ENCODE results near the gene ARHGAP45.
"Not testable (repeated sequence)": the region's sequence is repeated elsewhere in the genome, so short reads cannot be mapped to it uniquely, and the experiment has no call there.

ARHGAP45 gene

DNA sequence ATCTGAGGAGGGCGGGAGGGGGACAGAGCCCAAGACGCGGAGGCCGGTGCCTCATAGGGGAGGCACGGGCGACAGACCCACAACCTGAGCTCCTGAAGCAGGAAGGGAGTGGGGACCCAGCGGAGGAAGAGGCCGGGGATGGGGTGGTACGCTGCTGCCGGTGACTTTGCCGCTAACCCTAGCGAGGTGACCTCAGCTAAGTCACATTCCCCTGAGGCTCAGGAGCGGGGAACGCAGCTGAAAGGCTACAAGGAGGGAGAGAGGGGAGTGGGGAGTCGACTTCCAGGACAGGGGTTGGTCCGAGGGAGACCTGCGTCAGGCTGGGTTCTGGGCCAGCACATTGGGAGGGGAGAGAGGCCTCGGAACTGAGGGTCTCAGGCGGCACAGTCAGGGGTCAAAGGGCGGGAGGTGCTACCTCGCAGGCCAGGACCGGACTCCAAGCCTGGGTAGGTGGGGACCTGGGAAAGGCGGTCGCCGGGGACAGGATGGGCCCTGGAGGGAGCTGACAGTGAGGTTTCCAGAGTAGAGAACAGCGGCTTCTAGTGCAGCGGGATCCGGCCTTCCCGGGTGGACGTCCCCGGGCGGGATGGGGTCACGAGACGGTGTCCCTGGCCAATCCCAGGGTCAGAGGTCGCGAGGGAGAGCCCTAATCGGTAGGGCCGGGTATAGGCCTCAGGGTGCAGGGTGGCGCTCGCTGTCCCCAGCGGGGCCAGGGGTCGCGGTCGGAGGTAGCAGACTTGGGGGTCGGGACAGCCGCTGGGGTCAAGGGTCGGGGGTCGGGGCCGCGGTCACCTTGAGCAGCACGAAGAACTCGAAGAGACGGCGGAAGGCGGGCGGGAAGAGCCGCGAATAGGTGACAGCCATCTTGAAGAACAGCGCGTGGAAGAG, 46.7 kb upstream of the ARHGAP45 start:
- peak overlapping the region; percentile 90 for H3K4me3 ChIP-seq (ENCODE audit: control insufficient read depth, low read depth, low read length)
- no peak for DNase-seq (ENCODE audit: low read depth)
- TF ChIP-seq, protein P1, sequence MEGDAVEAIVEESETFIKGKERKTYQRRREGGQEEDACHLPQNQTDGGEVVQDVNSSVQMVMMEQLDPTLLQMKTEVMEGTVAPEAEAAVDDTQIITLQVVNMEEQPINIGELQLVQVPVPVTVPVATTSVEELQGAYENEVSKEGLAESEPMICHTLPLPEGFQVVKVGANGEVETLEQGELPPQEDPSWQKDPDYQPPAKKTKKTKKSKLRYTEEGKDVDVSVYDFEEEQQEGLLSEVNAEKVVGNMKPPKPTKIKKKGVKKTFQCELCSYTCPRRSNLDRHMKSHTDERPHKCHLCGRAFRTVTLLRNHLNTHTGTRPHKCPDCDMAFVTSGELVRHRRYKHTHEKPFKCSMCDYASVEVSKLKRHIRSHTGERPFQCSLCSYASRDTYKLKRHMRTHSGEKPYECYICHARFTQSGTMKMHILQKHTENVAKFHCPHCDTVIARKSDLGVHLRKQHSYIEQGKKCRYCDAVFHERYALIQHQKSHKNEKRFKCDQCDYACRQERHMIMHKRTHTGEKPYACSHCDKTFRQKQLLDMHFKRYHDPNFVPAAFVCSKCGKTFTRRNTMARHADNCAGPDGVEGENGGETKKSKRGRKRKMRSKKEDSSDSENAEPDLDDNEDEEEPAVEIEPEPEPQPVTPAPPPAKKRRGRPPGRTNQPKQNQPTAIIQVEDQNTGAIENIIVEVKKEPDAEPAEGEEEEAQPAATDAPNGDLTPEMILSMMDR (conservative IDR thresholded peaks at IDR 0.05; ENCODE audit: control insufficient read depth, insufficient read depth, low read depth, low read length): no peak

DNA sequence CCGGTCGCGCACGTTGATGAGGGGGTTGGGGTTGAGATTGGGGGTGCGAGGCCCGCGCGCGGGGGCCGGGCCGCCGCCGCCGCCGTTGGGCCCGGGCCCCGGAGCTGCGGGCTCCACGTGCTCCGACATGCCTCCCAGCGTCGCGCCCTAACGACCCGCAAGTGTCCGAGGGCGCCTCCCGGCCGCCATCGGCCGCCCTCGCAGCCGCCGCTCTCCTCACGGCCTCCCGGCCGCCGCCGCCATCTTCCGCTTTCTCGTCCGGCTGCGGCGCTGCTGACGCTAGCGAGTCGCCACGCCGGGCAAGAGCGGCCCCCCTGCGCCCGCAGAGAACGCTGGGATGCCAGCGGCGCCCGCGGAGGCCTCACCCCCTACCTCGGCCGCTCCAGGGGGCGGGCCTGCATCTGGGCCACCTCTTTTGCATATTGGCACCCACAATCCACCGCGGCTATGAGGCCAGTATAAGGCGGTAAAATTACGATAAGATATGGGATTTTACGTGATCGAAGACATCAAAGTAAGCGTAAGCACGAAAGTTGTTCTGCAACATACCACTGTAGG, 46.0 kb upstream of the ARHGAP45 start, which contains the start of gene TMEM259:
TMEM259 (minus strand) TSS at position 256 of the 558 bp plus-strand sequence; CDS start at position 129, 127 bp downstream.
- H3K4me3 ChIP-seq (ENCODE audit: control insufficient read depth, low read depth, low read length): peak within 1 kb of the TSS; percentile 90

DNA sequence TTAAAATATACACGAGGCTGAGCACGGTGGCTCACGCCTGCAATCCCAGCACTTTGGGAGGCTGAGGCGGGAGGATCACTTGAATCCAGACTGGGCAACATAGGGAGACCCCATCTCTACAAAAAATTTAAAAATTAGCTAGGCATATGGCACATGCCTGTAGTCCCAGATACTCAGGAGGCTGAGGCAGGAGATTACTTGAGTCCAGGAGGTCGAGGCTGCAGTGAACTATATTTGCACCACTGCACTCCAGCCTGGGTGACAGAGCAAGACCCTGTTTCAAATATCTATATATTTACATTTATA, 43.1 kb upstream of the ARHGAP45 start:
- H3K4me3 ChIP-seq (ENCODE audit: control insufficient read depth, low read depth, low read length); DNase-seq (ENCODE audit: low read depth): not testable (repeated sequence)

More for the DNA sequence above, 46.0 kb upstream of the ARHGAP45 start, which contains the start of gene TMEM259:
- TF ChIP-seq, protein P1 (conservative IDR thresholded peaks at IDR 0.05; ENCODE audit: control insufficient read depth, insufficient read depth, low read depth, low read length): no peak
- DNase-seq (ENCODE audit: low read depth): peak; percentile 95

DNA sequence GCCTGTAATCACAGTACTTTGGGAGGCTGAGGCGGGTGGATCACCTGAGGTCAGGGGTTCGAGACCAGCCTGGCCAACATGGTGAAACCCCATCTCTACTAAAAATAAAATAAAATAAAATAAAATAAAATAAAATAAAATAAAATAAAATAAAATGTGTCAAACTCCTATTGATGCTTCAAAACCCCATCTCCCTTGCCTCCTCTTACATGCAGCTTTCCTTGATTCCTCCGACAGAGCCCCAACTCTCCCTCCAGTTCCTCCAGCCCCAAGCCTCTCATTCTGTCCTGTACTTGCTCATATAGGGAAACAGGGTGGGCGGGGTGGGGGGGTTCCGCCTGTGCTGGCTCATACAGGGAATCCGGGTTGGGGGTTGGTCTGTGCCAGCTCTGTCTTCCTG, 41.9 kb upstream of the ARHGAP45 start:
- not testable (repeated sequence) for H3K4me3 ChIP-seq (ENCODE audit: control insufficient read depth, low read depth, low read length); DNase-seq (ENCODE audit: low read depth)

DNA sequence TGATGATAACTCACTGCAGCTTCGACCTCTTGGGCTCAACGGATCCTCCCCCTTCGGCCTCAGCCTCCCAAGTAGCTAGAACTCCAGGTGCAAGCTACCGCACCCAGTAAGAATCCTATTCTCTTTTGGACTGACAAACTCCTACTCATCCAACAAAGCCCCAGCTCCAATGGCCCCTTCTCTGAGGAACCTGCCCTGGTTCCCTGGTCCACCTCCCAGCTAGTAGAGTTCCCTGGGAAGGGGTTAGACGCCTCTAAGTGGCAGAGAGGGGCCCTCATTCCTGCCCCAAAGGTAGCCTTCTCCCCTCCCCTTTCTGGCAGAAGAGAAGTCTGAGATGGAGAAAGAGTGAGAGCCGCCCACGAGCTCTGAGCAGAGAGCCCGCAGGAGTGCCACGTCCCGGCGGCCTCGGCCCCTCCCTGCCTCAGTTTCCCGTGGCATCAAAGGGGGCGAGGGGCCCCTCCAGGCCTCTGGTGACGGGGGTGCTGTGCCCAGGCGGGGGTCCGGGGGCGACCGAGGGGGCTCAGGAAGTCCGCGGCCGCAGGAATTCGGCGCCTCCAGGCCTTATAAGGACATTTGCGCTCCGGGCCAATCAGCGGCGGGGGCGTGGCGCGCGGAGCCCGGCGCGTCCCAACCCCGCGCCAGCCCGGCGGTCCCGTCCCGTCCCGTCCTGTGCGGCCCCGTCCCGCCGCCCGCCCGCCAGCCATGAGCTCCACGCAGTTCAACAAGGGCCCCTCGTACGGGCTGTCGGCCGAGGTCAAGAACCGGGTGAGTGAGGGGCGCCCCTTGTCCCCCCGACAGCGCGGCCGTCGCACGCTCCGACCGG, 40.8 kb upstream of the ARHGAP45 start, which contains the start of gene CNN2:
CNN2 (plus strand) TSS at position 649 of the 823 bp plus-strand sequence; CDS start at position 703, 54 bp downstream.
- TF ChIP-seq, protein P1 (conservative IDR thresholded peaks at IDR 0.05; ENCODE audit: control insufficient read depth, insufficient read depth, low read depth, low read length): no peak
- peak within 1 kb of the TSS; percentile 94 for H3K4me3 ChIP-seq (ENCODE audit: control insufficient read depth, low read depth, low read length)
- DNase-seq (ENCODE audit: low read depth): peak; percentile 54

DNA sequence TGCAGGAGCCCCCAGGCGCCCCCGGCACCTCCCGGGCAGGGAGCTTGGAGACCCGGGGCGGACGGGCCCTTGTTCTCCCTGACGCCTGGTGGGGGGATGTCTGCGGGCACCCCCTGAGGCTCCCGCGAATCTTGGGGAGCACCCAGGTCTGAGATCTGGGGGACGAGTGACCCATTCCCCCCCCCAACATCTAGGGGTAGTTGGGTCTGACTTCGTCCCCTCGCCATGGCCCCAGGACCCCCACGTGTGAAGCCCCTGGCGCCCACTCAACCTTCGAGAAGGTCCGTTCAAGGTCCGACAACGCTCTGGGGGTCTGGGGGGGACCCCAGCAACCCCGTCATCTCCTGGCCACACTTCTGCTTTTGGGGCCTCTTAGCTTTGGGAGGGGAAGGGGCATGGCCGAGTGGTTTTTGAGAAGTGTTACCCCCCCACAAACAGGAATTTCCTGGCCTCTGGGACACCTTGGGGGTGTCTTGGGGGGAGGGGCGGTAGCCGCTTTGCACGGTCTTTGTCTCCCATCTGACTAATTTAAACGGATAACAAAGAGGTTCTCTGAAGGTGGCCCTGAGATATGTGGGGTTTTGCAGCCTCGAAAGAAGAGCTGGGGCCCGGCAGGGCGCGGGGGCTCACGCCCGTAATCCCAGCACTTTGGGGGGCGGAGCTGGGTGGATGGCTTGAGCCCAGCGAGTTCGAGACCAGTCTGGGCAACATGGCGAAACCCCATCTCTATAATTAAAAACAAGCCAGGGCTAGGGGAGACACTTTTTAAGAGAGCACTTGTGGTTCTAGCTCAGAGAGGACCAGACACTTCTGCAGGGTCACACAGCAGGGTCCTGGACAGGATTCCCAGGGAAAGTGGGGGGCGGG, 40.0 kb upstream of the ARHGAP45 start:
- H3K4me3 ChIP-seq (ENCODE audit: control insufficient read depth, low read depth, low read length): peak overlapping the region; percentile 94
- TF ChIP-seq, protein P1 (conservative IDR thresholded peaks at IDR 0.05; ENCODE audit: control insufficient read depth, insufficient read depth, low read depth, low read length): no peak
- no peak for DNase-seq (ENCODE audit: low read depth)

DNA sequence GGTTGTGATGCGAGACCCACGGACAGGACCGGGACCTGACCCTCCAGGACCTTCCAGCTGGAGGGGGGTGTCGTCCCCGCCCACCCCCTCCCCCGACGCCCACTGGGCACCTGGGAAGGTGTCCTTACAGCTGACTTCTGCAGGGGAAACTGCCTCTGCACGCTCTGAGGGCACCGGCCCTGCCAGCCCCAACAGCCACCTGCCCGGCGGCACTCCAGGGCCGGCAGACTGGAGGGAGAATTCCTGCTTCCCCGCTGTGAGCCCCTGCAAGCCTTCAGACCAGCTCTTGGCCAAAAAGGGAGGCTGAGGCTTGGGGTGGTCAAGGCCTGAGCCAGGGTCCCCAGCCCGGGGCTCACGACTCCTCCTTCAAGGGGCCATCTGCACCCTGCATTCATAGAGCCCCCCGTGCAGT, 39.3 kb upstream of the ARHGAP45 start:
- peak overlapping the region; percentile 94 for H3K4me3 ChIP-seq (ENCODE audit: control insufficient read depth, low read depth, low read length)
- DNase-seq (ENCODE audit: low read depth): no peak
- TF ChIP-seq, protein P1 (conservative IDR thresholded peaks at IDR 0.05; ENCODE audit: control insufficient read depth, insufficient read depth, low read depth, low read length): no peak

Measured in fibroblast of mammary gland (primary cell).